Activated naive CD4-positive, alpha-beta T cell treated with anti-CD3 and anti-CD28 coated beads for 36 hours (primary cell): ENCODE measurements around the gene RSPH9. TPM values are rescaled to one million over a fixed set of nuclear protein-coding genes. Genes with fewer than 3 reads are reported as not detected.

Source experiments
- CTCF ChIA-PET: fragments of 350-600 bp; sonication (Branson Sonifier 250); formaldehyde crosslinking; loops from one replicate; lab custom pipeline; 2021; ENCODE audit warnings: antibody characterized with exemption; lab: Charles Lee
- DNase-seq: peaks from one replicate; pipeline ENCODE4 v3.0.0-alpha.2; 2020
- H3K27ac Mint-ChIP-seq: one replicate; pipeline ENCODE4 v1.8.0; 2021; ENCODE audit warnings: mild to moderate bottlenecking, mixed read lengths
- H3K27me3 Mint-ChIP-seq: one replicate; pipeline ENCODE4 v1.8.0; 2021; ENCODE audit warnings: low read depth, mixed read lengths
- H3K36me3 Mint-ChIP-seq: one replicate; pipeline ENCODE4 v1.8.0; 2021; ENCODE audit warnings: low read depth, mixed read lengths
- H3K4me1 Mint-ChIP-seq: one replicate; pipeline ENCODE4 v1.8.0; 2021; ENCODE audit warnings: low read depth, mixed read lengths
- H3K4me3 Mint-ChIP-seq: one replicate; pipeline ENCODE4 v1.8.0; 2021; ENCODE audit warnings: mild to moderate bottlenecking, moderate library complexity, mixed read lengths
- H3K9me3 Mint-ChIP-seq: one replicate; pipeline ENCODE4 v1.8.0; 2021; ENCODE audit warnings: mixed read lengths
- intact Hi-C: fragments of 100-400 bp; cut with micrococcal nuclease; formaldehyde crosslinking; loops from one replicate; pipeline ENCODE4 v1.15.1; 2023
- total RNA-seq, 2 experiments: library from RNA; stranded (reverse); gene quantifications; one replicate each; pipeline ENCODE4 v1.2.3, GENCODE V29; 2021

RSPH9 gene
- total RNA-seq, 2 experiments from 2014 or later = not detected

- CTCF ChIA-PET = interaction anchor here (0.9 kb wide), 1 partner anchor 233 kb away, joined by 3 read pairs; no protein-coding TSS in a partner anchor
- Mint-ChIP-seq H3K27me3 (no peaks in the 10 kb centered on the region), H3K4me3 (no peak overlapping the region), H3K27ac (no peak overlapping the region), H3K9me3 (no peaks in the 10 kb centered on the region), H3K4me1 (peaks cover 9% of the 10 kb centered on the region), H3K36me3 (no peaks in the 10 kb centered on the region)
- no peak for DNase-seq
- intact Hi-C loops = no loop called here
These were observed 74.7 kb downstream of the RSPH9 start for GRCh38 chr6:43719511-43719910.

- no peak for DNase-seq
- intact Hi-C loops = no loop called here
- no peaks in the 10 kb centered on the region for H3K27me3 Mint-ChIP-seq
- H3K4me3 Mint-ChIP-seq = no peak overlapping the region
- H3K4me1 Mint-ChIP-seq = peaks cover 23% of the 10 kb centered on the region
- no peaks in the 10 kb centered on the region for H3K36me3 Mint-ChIP-seq
- H3K27ac Mint-ChIP-seq = no peak overlapping the region
- CTCF ChIA-PET = interaction anchor here (0.6 to 5.5 kb wide), 6 partner anchors 48 to 358 kb away, joined by 3 to 28 read pairs (median 6); partner anchors contain the start of gene VEGFA
- H3K9me3 Mint-ChIP-seq = no peaks in the 10 kb centered on the region
These were observed 76.2 kb downstream of the RSPH9 start for GRCh38 chr6:43720999-43721398.

Other genes with a start within 250 kb of the RSPH9 start
- gene ABCC10, start 217.5 kb upstream of the RSPH9 start, total RNA-seq = 10 to 100 TPM; 22.7 to 26.6 TPM
- under 1 TPM; 0.47 to 0.52 TPM for gene DLK2, start 189.5 kb upstream of the RSPH9 start, total RNA-seq
- gene TJAP1, start 167.5 kb upstream of the RSPH9 start, total RNA-seq = 10 to 100 TPM; 23.0 to 24.6 TPM
- under 1 TPM; 0.10 to 0.17 TPM for gene LRRC73, start 134.7 kb upstream of the RSPH9 start, total RNA-seq
- gene YIPF3, start 128.1 kb upstream of the RSPH9 start, total RNA-seq = 10 to 100 TPM; 26.2 to 26.5 TPM
- gene POLR1C, start 127.9 kb upstream of the RSPH9 start, total RNA-seq = 10 to 100 TPM; 47.5 to 50.1 TPM
- 10 to 100 TPM; 74.9 to 93.2 TPM for gene XPO5, start 69.0 kb upstream of the RSPH9 start, total RNA-seq
- 10 to 100 TPM; 63.3 to 68.6 TPM for gene POLH, start 68.9 kb upstream of the RSPH9 start, total RNA-seq
- gene GTPBP2, start 15.8 kb upstream of the RSPH9 start, total RNA-seq = 10 to 100 TPM; 54.5 to 57.5 TPM
- gene MAD2L1BP, start 9.2 kb upstream of the RSPH9 start, total RNA-seq = 10 to 100 TPM; 19.8 to 22.7 TPM
- 10 to 100 TPM; 47.8 to 50.2 TPM for gene MRPS18A, start 42.8 kb downstream of the RSPH9 start, total RNA-seq
- gene VEGFA, start 125.2 kb downstream of the RSPH9 start, total RNA-seq = 10 to 100 TPM; 35.9 to 37.3 TPM